CMK (cell line): ENCODE data around the gene CDH1.

Experiments used
- DNase-seq: peaks from one replicate; pipeline ENCODE4 v3.0.0-alpha.2; 2010; ENCODE audit warnings: low read depth

The CDH1 gene

GRCh38 chr16:68857479-68857878 lies 120.4 kb downstream of the CDH1 start:
- DNase-seq: no peak

GRCh38 chr16:68859828-68860227 lies 122.7 kb downstream of the CDH1 start:
- DNase-seq: no peak

- DNase-seq: no peak
Observed at GRCh38 chr16:68860978-68861892, 124.1 kb downstream of the CDH1 start.

- no peak for DNase-seq
Observed at GRCh38 chr16:68866933-68867332, 129.8 kb downstream of the CDH1 start.

GRCh38 chr16:68869492-68870088 lies 132.5 kb downstream of the CDH1 start:
- DNase-seq: no peak

- no peak for DNase-seq
Observed at GRCh38 chr16:68873635-68874471, 136.8 kb downstream of the CDH1 start.

GRCh38 chr16:68875871-68876270 lies 138.8 kb downstream of the CDH1 start:
- no peak for DNase-seq

GRCh38 chr16:68883685-68884084 lies 146.6 kb downstream of the CDH1 start:
- no peak for DNase-seq

- no peak for DNase-seq
Observed at GRCh38 chr16:68884401-68884800, 147.3 kb downstream of the CDH1 start.
